ENCODE measurements around the gene CD68.
A peak's percentile ranks its signal among the peaks of the same experiment; 100 is the strongest.

Gene CD68

GRCh38 chr17:7559320-7560171 lies 19.9 kb upstream of the CD68 start:
- no peak for DNase-seq

DNA sequence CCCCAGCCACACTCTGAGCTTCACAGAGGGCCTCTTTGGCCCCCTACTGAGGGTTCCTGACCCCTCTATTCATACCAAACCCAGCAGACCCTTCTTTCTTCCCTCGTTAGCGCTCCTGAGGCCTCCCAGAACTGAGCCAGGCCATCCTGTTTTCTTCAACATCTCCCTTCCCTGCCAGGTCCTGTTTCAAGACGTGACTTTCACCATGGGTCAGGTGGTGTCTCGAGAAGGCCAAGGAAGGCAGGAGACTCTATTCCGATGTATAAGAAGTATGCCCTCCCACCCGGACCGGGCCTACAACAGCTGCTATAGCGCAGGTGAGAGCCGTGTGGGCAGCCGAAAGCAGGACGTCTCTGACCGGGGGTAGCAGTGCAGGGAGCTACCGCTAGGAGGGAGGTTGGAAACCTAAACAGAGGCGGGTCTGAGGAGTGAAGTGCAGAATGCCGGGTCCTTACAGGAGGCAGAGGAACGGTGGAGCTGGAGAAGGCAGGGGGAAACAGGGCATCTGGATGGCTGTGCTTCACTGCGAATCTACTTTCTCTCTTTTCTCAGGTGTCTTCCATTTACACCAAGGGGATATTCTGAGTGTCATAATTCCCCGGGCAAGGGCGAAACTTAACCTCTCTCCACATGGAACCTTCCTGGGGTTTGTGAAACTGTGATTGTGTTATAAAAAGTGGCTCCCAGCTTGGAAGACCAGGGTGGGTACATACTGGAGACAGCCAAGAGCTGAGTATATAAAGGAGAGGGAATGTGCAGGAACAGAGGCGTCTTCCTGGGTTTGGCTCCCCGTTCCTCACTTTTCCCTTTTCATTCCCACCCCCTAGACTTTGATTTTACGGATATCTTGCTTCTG lies 19.0 kb upstream of the CD68 start:
- peak; percentile 63 for DNase-seq

- peak; percentile 85 for DNase-seq
These were observed 18.3 kb upstream of the CD68 start for GRCh38 chr17:7561028-7561575.

DNA sequence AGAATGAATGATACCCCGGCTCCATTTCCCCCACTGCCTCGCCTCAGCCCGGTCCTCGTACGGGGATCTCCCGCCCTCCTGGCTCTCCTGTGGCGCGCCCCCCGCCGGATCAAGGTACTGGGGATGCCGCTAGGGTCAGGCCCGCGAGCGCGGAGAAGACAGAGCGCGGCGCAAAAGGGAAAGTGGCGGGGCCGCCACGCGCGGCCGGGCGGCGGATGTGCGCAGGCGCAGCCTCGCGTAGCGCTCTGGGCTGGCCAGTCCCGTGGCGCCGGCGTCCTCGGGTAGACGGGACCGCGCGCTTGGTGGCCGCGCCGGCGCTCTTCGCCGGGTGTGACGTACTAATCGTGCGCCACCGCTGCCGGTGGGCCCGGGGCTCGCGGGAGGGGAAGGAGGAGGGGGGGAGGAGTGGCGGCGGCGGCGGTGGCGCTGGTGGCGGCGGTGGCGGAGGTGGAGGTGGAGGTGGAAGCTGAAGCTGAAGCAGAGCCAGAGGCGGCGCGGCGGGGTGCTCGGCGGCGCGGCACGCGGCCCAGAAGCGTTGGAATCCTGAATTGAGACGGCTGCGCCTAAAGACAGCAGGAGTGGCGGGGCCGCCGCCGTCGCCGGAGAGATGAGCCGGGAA lies 17.7 kb upstream of the CD68 start, which contains the start of gene SENP3:
Gene SENP3 (plus strand): TSS at position 331 of the 619 bp plus-strand sequence. CDS start 1,158 bp downstream, outside the sequence.
- DNase-seq: peak; percentile 91

DNA sequence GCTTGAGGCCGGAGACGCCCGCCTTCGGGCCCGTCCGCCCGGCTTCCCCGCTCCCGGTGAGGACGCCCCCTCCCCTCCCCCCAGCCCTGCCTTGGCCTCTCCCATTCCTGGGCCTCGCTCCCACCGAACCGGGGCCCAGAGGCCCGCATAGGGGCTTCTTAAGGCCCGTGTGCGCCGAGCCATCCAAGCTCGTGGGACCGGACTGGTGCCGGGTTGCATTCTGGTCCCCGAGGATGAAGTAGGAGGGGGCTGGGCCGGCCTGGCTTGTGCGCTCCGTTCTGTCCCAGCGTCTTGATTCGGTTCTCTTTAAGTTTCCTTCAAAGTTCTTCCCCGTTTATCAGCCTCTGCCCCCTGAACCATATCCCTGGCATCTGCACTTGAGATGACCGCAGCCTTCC lies 17.2 kb upstream of the CD68 start:
- no peak for DNase-seq

DNA sequence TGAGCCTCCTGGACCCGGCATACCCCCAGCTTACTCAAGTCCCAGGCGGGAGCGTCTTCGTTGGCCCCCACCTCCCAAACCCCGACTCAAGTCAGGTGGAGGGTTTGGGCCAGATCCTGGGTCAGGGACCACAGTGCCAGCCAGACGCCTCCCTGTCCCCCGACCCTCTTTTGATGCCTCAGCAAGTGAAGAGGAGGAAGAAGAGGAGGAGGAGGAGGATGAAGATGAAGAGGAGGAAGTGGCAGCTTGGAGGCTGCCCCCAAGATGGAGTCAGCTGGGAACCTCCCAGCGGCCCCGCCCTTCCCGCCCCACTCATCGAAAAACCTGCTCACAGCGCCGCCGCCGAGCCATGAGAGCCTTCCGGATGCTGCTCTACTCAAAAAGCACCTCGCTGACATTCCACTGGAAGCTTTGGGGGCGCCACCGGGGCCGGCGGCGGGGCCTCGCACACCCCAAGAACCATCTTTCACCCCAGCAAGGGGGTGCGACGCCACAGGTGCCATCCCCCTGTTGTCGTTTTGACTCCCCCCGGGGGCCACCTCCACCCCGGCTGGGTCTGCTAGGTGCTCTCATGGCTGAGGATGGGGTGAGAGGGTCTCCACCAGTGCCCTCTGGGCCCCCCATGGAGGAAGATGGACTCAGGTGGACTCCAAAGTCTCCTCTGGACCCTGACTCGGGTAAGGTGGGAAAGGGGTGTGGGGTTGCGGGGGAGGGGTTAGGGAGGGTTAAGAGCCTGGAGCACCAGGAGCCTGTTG lies 16.1 kb upstream of the CD68 start:
- no peak for DNase-seq

GRCh38 chr17:7569571-7569970 lies 9.9 kb upstream of the CD68 start:
- DNase-seq: no peak

- DNase-seq: no peak
These were observed 9.1 kb upstream of the CD68 start for GRCh38 chr17:7570351-7570750.

DNA sequence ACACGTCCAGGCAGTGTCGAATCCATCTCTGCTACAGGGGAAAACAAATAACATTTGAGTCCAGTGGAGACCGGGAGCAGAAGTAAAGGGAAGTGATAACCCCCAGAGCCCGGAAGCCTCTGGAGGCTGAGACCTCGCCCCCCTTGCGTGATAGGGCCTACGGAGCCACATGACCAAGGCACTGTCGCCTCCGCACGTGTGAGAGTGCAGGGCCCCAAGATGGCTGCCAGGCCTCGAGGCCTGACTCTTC lies 7.2 kb upstream of the CD68 start:
- DNase-seq: no peak

DNA sequence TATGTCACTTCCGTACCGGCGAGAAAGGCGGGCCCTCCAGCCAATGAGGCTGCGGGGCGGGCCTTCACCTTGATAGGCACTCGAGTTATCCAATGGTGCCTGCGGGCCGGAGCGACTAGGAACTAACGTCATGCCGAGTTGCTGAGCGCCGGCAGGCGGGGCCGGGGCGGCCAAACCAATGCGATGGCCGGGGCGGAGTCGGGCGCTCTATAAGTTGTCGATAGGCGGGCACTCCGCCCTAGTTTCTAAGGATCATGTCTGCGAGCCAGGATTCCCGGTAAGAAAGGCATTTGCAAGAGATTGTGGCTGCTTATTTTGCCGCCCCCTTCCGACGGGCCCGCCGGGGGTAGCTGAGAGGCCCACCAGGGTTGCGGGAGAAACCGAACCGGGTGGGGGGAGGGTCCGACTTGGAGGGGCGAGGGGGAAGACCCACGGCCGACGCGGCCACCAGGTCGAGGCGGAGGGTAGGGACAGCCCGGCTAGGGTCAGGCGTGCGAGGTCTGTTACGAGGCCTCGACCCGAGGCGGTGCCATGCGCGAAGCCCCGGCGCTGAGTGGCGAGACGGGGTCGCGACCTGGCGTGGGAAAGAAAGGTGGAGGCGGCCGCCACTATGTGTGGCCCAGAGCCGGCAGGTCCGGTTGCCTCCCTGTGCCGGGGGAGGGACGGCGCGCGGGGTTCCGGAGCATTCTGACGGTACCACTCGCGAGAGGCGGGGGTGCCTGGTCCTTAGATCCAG lies 6.7 kb upstream of the CD68 start:
- DNase-seq: peak; percentile 97

- peak; percentile 85 for DNase-seq
These were observed 5.9 kb upstream of the CD68 start for GRCh38 chr17:7573324-7574080.

DNA sequence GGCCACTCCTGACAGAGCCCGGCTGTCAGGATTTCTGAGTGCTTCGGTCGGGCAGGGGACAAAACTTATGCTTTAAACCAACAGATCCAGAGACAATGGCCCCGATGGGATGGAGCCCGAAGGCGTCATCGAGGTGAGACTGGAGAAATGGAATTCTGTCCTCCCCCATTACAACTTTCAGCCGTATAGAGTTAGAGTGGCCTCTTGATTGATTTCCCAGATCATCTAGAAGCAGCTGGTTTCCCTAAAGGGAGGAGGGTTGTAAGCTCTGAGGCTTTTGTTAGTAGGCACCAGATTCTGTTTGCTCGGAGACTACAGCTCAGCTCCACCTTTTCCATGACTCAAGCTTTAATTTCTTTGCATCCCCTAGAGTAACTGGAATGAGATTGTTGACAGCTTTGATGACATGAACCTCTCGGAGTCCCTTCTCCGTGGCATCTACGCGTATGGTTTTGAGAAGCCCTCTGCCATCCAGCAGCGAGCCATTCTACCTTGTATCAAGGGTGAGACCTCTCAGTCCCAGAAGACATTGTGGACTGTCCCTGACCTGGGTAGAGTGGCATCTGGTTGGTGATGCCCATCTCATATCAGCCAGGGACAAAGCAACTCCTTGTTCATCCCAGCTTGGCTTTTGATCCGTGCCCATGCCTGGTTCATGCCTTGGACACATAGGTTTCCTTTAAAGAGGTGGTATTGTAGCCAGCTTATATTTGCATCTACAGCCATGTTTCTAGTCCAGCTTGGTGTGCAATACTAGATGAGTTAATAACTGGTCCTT lies 5.1 kb upstream of the CD68 start:
- DNase-seq: no peak

DNA sequence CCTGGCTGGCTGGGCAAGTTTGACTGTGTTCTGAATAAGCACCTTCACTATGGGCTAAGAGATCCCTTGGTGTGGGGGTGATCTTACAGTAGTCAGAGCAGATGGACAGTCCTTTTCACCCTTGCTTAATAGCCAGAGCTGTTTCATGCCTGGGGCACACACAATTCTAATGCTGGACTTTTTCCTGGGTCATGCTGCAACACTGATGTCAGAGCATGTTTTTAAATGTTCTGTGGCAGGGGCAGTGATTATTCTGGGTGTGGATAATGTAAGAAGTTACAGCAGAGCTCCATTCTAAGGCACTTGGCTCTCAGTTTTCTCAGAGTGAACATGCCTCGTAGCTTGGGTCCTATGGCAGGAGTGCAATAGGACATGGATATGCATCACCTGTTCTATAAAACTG lies 4.0 kb upstream of the CD68 start:
- DNase-seq: no peak

- DNase-seq: no peak
These were observed 3.5 kb upstream of the CD68 start for GRCh38 chr17:7575959-7576358.

- DNase-seq: no peak
These were observed 3.0 kb upstream of the CD68 start for GRCh38 chr17:7576432-7576937.

DNA sequence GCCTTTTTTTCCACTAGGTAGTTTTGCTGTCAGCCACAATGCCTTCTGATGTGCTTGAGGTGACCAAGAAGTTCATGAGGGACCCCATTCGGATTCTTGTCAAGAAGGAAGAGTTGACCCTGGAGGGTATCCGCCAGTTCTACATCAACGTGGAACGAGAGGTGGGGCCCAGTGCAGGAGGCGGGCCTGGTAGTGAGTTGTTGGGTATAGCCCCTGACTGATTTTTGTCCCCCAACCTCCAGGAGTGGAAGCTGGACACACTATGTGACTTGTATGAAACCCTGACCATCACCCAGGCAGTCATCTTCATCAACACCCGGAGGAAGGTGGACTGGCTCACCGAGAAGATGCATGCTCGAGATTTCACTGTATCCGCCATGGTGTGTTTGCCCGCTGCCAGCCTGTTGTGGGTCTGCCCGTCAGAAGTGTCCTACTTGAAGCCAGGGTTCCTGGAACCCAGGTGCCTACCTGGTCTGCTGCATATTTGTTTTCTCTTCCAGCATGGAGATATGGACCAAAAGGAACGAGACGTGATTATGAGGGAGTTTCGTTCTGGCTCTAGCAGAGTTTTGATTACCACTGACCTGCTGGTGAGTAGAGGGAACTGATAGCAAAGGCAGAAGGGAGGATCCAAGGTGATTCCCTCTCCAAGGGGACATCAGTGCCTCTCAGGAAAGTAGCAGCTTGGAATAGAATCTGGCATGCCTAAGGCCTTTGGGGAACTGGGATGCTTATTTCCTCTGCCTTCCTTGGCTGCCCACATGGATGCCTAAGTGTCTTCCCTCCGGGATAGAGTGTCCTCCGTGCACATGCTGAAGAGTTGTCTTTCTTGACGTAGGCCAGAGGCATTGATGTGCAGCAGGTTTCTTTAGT lies 1.9 kb upstream of the CD68 start:
- DNase-seq: no peak

DNA sequence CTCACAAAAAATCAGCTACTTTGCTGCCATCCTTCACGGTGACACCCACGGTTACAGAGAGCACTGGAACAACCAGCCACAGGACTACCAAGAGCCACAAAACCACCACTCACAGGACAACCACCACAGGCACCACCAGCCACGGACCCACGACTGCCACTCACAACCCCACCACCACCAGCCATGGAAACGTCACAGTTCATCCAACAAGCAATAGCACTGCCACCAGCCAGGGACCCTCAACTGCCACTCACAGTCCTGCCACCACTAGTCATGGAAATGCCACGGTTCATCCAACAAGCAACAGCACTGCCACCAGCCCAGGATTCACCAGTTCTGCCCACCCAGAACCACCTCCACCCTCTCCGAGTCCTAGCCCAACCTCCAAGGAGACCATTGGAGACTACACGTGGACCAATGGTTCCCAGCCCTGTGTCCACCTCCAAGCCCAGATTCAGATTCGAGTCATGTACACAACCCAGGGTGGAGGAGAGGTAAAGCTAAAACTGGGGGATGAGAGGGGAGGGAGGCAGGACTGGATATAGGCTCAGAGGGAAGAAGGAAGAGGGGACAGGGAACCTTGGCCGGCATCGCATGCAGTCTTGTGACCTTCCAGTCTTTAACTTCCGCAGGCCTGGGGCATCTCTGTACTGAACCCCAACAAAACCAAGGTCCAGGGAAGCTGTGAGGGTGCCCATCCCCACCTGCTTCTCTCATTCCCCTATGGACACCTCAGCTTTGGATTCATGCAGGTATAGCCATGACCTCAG lies 581 bp downstream of the CD68 start:
- DNase-seq: no peak
